GM12801 (cell line): Measurements from ENCODE around the gene CAPN7.

ENCODE experiments used
- CTCF ChIP-seq: IDR thresholded peaks from one replicate; pipeline ENCODE4 v1.5.1; 2011; ENCODE audit warnings: control low read depth; ENCODE audit not compliant: insufficient read length; ENCODE audit errors: extremely low read depth

The CAPN7 gene

GRCh38 chr3:15279671-15280402 lies 73.8 kb downstream of the CAPN7 start:
- no peak for TF ChIP-seq CTCF

- no peak for TF ChIP-seq CTCF
These were observed 74.9 kb downstream of the CAPN7 start for GRCh38 chr3:15280853-15281532.

GRCh38 chr3:15281817-15282216 lies 75.8 kb downstream of the CAPN7 start:
- no peak for TF ChIP-seq CTCF

GRCh38 chr3:15283702-15284101 lies 77.7 kb downstream of the CAPN7 start:
- no peak for TF ChIP-seq CTCF

- no peak for TF ChIP-seq CTCF
These were observed 78.3 kb downstream of the CAPN7 start for GRCh38 chr3:15284121-15284889.

- no peak for TF ChIP-seq CTCF
These were observed 80.0 kb downstream of the CAPN7 start for GRCh38 chr3:15286022-15286421.

- TF ChIP-seq CTCF: no peak
These were observed 81.7 kb downstream of the CAPN7 start for GRCh38 chr3:15287565-15288330.
